ENCODE data around the gene MARCO.

MARCO gene

DNA sequence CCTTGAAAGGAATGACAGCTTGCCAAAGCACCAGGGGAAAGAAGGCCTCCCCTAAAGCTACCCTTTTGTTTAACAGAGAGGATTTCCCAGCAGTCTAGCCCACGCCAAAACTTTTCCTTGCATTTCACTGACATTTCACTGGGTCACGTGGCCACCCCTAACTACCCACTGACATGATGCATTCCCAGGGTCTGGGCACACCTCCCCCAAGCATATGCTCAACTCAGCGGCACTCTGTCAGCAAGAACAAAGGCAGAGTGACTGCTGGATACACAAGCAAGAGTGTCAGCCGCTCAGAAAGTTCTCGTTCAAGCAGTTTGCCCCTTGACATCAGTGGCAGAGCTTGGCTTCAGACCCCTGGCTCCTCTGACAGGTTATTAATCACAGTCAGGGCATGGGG, 34.2 kb upstream of the MARCO start:
- H3K27ac ChIP-seq = no peak overlapping the region
- no peak for TF ChIP-seq ZFX (IDR thresholded peaks at IDR 0.05)
- TF ChIP-seq, protein P1, sequence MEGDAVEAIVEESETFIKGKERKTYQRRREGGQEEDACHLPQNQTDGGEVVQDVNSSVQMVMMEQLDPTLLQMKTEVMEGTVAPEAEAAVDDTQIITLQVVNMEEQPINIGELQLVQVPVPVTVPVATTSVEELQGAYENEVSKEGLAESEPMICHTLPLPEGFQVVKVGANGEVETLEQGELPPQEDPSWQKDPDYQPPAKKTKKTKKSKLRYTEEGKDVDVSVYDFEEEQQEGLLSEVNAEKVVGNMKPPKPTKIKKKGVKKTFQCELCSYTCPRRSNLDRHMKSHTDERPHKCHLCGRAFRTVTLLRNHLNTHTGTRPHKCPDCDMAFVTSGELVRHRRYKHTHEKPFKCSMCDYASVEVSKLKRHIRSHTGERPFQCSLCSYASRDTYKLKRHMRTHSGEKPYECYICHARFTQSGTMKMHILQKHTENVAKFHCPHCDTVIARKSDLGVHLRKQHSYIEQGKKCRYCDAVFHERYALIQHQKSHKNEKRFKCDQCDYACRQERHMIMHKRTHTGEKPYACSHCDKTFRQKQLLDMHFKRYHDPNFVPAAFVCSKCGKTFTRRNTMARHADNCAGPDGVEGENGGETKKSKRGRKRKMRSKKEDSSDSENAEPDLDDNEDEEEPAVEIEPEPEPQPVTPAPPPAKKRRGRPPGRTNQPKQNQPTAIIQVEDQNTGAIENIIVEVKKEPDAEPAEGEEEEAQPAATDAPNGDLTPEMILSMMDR (conservative IDR thresholded peaks at IDR 0.05) = no peak

DNA sequence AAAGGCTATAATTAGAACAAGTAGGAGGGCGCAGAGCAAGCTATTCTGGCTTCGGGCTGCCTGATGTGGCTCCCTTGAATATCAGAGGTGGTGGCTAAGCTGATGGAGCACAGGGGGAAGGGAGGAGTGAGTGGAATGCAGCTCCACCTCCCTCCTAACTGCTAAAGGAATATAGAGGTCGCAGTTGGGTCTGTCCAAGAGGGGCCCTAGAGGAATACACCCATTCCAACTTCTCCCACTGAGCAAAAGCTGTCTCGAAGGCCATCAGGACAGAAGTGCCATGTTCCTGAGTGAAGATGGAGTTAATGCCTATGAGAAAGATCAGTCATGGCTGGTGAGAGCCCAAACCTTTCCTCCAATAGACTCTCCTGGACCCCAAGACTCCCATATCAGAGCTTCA, 32.8 kb upstream of the MARCO start:
- H3K27ac ChIP-seq = no peak overlapping the region
- TF ChIP-seq ZFX (IDR thresholded peaks at IDR 0.05) = no peak
- TF ChIP-seq, protein P1 (conservative IDR thresholded peaks at IDR 0.05) = no peak

DNA sequence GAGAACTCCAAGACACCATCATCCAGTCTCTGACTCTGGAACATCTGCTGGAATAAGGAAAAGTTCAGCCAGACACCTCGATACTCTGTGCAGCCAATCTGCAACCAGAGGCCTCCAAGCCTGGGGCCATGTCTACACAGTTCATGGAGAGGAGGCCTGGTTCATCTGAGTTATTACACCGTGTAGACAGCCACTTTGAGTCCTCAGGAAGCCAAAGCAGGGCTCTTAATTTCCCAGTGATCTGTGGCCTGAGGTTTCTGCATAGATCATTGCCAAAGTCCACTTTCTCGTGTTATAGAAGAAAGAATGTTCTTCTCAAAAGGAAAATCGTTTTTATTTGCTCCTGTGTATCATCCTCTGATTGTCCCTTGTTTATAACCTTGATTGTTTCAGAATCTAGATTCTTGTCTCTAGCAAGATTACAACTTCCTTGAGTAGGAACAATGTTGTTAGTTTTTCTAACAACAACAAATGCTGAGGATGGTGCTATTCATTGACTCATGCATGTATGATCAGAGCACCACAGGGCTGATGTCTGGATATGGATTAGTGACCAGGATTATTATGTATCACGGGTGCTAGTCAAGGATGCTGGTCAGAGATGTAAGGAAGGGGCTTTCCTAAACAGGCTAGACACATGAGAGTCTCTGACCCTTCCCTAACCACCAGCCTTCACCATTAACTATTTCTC, 30.7 kb upstream of the MARCO start:
- TF ChIP-seq ZFX (IDR thresholded peaks at IDR 0.05) = no peak
- TF ChIP-seq, protein P1 (conservative IDR thresholded peaks at IDR 0.05) = no peak
- no peak overlapping the region for H3K27ac ChIP-seq

DNA sequence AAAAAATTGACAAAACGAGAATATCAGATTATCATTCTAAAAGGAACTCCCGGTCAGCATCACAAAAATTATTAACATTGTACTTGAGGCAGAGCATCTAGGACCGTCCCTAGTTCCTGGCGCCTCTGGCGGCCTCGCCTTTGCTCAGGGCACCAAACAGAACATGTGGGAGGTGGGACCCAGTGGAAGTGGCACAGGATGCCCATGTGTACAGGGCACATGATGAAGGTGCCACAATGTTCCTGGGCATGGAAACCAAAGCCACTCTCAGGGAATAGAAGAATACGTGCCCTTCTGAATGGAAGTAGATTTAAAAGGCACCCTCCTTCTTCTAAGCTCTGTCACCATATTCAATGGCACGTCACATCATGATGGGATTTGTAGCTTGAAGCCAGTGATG, 30.1 kb upstream of the MARCO start:
- H3K27ac ChIP-seq = no peak overlapping the region
- TF ChIP-seq, protein P1 (conservative IDR thresholded peaks at IDR 0.05) = no peak
- TF ChIP-seq ZFX (IDR thresholded peaks at IDR 0.05) = no peak

DNA sequence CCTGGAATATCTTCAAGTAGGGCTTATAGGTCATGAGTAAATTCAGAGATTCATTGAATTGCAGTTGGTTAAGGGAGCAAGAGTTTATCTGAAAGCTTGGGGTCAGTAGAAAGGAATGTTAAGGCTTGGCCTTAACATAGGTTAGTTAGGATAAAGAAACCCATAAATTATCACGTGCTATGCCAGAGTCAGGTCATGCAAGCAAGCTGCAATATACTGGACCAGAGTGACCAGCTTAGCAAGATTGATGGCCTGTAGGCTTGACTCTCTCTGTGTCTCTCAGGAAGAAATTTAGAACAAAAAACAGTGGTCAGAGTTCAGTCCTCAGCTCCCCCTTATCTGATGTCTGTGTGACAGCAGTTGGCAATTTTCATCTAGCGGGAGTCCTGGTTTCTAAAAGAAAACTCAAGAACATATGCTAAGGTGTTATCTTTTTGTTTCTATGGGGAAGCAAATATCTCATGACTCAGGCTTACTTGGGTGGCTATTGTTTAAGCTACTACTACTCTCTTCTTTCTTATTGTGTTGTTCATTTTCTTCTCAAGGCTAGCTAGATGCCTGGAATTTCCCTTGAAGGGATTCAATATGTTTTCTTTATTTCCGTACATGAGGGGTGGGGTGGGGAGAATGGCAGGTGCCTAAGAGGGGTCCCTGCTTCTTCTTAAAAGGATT, 28.7 kb upstream of the MARCO start:
- no peak overlapping the region for H3K27ac ChIP-seq
- TF ChIP-seq, protein P1 (conservative IDR thresholded peaks at IDR 0.05) = no peak
- TF ChIP-seq ZFX (IDR thresholded peaks at IDR 0.05) = no peak

DNA sequence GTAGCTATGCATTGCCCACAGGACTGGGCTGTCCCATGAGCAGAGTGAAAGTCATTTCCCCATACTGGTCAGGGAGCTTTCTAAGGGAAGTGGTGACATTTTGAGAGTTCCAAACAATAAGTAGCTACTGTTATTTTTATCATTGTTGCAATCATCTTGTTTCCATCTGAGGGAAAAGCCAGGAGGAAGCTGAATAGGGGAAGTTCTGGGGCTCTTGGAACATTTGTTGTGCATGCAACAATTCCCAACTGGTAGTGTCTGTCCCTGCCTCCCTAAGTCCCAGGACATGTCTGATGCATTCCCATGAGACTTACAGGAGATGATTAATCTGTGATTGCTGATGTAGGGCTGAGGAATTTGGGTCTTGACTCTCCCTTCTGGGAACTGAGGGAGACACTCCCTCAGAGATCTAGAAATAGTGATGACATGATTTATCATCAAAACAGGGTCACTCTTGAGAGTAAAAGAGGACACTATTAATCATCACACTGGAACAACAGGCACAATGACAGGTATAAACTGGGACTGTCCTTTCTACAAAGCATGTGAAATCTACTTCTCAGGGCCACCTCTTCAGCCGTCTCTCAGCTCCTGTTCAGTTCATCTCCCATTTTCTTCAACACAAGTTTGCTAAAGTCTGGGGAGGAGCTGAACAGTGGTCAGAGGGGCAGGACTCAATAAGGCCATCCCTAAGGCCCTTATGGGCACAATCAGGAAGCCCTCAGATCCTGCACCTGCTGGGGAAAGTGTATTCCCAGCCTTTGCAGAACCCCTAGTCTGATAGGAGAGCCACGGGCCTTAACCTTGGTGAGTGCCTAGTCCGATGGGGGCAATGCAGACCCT, 28.0 kb upstream of the MARCO start:
- TF ChIP-seq ZFX (IDR thresholded peaks at IDR 0.05) = no peak
- TF ChIP-seq, protein P1 (conservative IDR thresholded peaks at IDR 0.05) = no peak
- H3K27ac ChIP-seq = no peak overlapping the region
